Naive thymus-derived CD4-positive, alpha-beta T cell (primary cell): ENCODE results near the gene SLC22A24. TPM values are rescaled to one million over a fixed set of nuclear protein-coding genes. Genes with fewer than 3 reads are reported as not detected.

Source experiments
- ATAC-seq: fragments of 150-1000 bp; cut with Tn5 transposase; 2 replicates; pipeline ENCODE4 v1.10.0; 2021; ENCODE audit warnings: mild to moderate bottlenecking, moderate library complexity
- CTCF ChIA-PET: fragments of 350-600 bp; sonication (Branson Sonifier 250); formaldehyde crosslinking; loops from one replicate; lab custom pipeline; 2021; ENCODE audit warnings: antibody characterized with exemption; lab: Charles Lee
- POLR2A ChIA-PET: fragments of 350-600 bp; sonication (Branson Sonifier 250); formaldehyde crosslinking; loops from one replicate; lab custom pipeline; 2021; ENCODE audit warnings: antibody characterized with exemption, inconsistent platforms; lab: Charles Lee
- DNase-seq, 9 donors: peaks; one replicate each; pipeline versions ENCODE4 v3.0.0 to v3.0.0-alpha.2; 2020 to 2022; ENCODE audit warnings: mixed read lengths in 1 of 9
- H3K27ac ChIP-seq: one replicate; pipeline ENCODE4 v1.7.0; 2013; ENCODE audit warnings: mild to moderate bottlenecking, low read depth, low read length, moderate library complexity
- H3K27me3 ChIP-seq, 2 donors: one replicate each; pipeline ENCODE4 v1.7.0; 2013; ENCODE audit warnings: low read length in 2 of 2, mild to moderate bottlenecking in 2 of 2, moderate library complexity in 2 of 2; ENCODE audit not compliant: control insufficient read depth in 2 of 2, insufficient read depth in 2 of 2
- H3K36me3 ChIP-seq, 3 experiments: 1 replicate in 2 of 3; 2 replicates in 1 of 3; pipeline ENCODE4 v1.7.0; 2013; ENCODE audit warnings: low read length in 3 of 3, mild to moderate bottlenecking in 3 of 3, moderate library complexity in 1 of 3; ENCODE audit not compliant: insufficient read depth in 3 of 3, control insufficient read depth in 2 of 3
- H3K4me1 ChIP-seq, 2 donors: one replicate each; pipeline ENCODE4 v1.7.0; 2013; ENCODE audit warnings: low read length in 2 of 2, mild to moderate bottlenecking in 2 of 2, moderate library complexity in 1 of 2; ENCODE audit not compliant: control insufficient read depth in 2 of 2, insufficient read depth in 2 of 2
- H3K4me3 ChIP-seq: 2 replicates; pipeline ENCODE4 v1.7.0; 2013; ENCODE audit warnings: mild to moderate bottlenecking, low read length
- H3K9me3 ChIP-seq, 3 experiments: 1 replicate in 2 of 3; 2 replicates in 1 of 3; pipeline ENCODE4 v1.7.0; 2013; ENCODE audit warnings: low read length in 3 of 3; ENCODE audit not compliant: control insufficient read depth in 2 of 3
- H3K27ac Mint-ChIP-seq, 9 donors: one replicate each; pipeline ENCODE4 v1.8.0; 2020 to 2022; ENCODE audit warnings: mixed read lengths in 9 of 9, mild to moderate bottlenecking in 8 of 9, moderate library complexity in 5 of 9, inconsistent platforms in 2 of 9
- H3K27me3 Mint-ChIP-seq, 5 donors: one replicate each; pipeline ENCODE4 v1.8.0; 2021 to 2022; ENCODE audit warnings: mixed read lengths in 5 of 5, mild to moderate bottlenecking in 1 of 5
- H3K36me3 Mint-ChIP-seq, 5 donors: one replicate each; pipeline ENCODE4 v1.8.0; 2020 to 2022; ENCODE audit warnings: mixed read lengths in 5 of 5, mild to moderate bottlenecking in 3 of 5, inconsistent platforms in 1 of 5
- H3K4me1 Mint-ChIP-seq, 7 donors: one replicate each; pipeline ENCODE4 v1.8.0; 2020 to 2022; ENCODE audit warnings: mixed read lengths in 7 of 7, mild to moderate bottlenecking in 3 of 7, inconsistent platforms in 1 of 7
- H3K4me3 Mint-ChIP-seq, 10 donors: one replicate each; pipeline ENCODE4 v1.8.0; 2020 to 2022; ENCODE audit warnings: mild to moderate bottlenecking in 10 of 10, mixed read lengths in 10 of 10, moderate library complexity in 6 of 10, inconsistent platforms in 2 of 10
- H3K9me3 Mint-ChIP-seq, 11 donors: one replicate each; pipeline ENCODE4 v1.8.0; 2020 to 2022; ENCODE audit warnings: mixed read lengths in 11 of 11, mild to moderate bottlenecking in 4 of 11, inconsistent platforms in 1 of 11, moderate library complexity in 1 of 11
- intact Hi-C, 2 donors: fragments of 100-400 bp; cut with micrococcal nuclease; formaldehyde crosslinking; loops; one replicate each; pipeline ENCODE4 v1.15.1; 2023
- polyA plus RNA-seq, 2 donors: library from polyadenylated mRNA; unstranded; fragments of 300-500 nt; fragmentation: Illumina TruSeq; gene quantifications; one replicate each; pipeline ENCODE4 v1.2.3, GENCODE V29; 2021
- total RNA-seq, 6 experiments: library from RNA in 5 of 6; stranded (reverse) in 5 of 6; gene quantifications; 1 replicate in 5 of 6; 2 replicates in 1 of 6; pipeline ENCODE4 v1.2.3 and lab custom pipeline; 2021 to 2026

SLC22A24 gene
- total and polyA plus RNA-seq, 7 experiments from 2014 or later: not detected

GRCh38 chr11:63032457-63032856, 111.6 kb downstream of the SLC22A24 start:
- intact Hi-C loops: loop anchor here (10.0 kb wide), 2 partner anchors 442 to 1122 kb away; no protein-coding TSS in a partner anchor
- Mint-ChIP-seq H3K36me3 (peaks cover 0 to 5% (median 0%) of the 10 kb centered on the region in 5 donors), H3K27ac (no peak overlapping the region), H3K4me1 (peaks cover 0 to 6% (median 0%) of the 10 kb centered on the region in 7 donors), H3K4me3 (no peak overlapping the region), H3K9me3 (peaks cover 0 to 3% (median 0%) of the 10 kb centered on the region in 11 donors), H3K27me3 (peaks cover 15 to 27% (median 21%) of the 10 kb centered on the region in 5 donors)
- H3K4me3 ChIP-seq: no peak overlapping the region
- H3K36me3 ChIP-seq: no peaks in the 10 kb centered on the region
- H3K9me3 ChIP-seq: no peaks in the 10 kb centered on the region
- ATAC-seq: no peak
- H3K27ac ChIP-seq: no peak overlapping the region
- ChIA-PET POLR2A (no interaction called here), CTCF (no interaction called here)
- no peaks in the 10 kb centered on the region for H3K4me1 ChIP-seq
- no peaks in the 10 kb centered on the region for H3K27me3 ChIP-seq
- DNase-seq: no peak

Other genes with a start within 250 kb of the SLC22A24 start
- not detected for gene CHRM1, start 222.9 kb downstream of the SLC22A24 start, total RNA-seq
- gene CHRM1, start 222.9 kb downstream of the SLC22A24 start, polyA plus RNA-seq: not detected
- not detected for gene SLC22A6, start 159.3 kb downstream of the SLC22A24 start, total RNA-seq
- not detected for gene SLC22A6, start 159.3 kb downstream of the SLC22A24 start, polyA plus RNA-seq
- not detected for gene SLC22A8, start 128.4 kb downstream of the SLC22A24 start, total RNA-seq
- not detected for gene SLC22A8, start 128.4 kb downstream of the SLC22A24 start, polyA plus RNA-seq
- not detected for gene SLC22A25, start 99.4 kb upstream of the SLC22A24 start, total RNA-seq
- gene SLC22A25, start 99.4 kb upstream of the SLC22A24 start, polyA plus RNA-seq: not detected
- gene SLC22A9, start 225.6 kb upstream of the SLC22A24 start, total RNA-seq: not detected
- not detected for gene SLC22A9, start 225.6 kb upstream of the SLC22A24 start, polyA plus RNA-seq